ENCODE measurements around the gene ABCA3. TPM values are rescaled to one million over a fixed set of nuclear protein-coding genes. Genes with fewer than 3 reads are reported as not detected.

The ABCA3 gene
- total RNA-seq, 2 experiments from 2014 or later = 2.9 to 3.6 TPM

- Mint-ChIP-seq H3K9me3 (no peaks in the 10 kb centered on the region), H3K27me3 (peaks cover 8% of the 10 kb centered on the region), H3K4me3 (no peak overlapping the region), H3K36me3 (ENCODE audit: low read depth) (no peaks in the 10 kb centered on the region), H3K27ac (no peak overlapping the region), H3K4me1 (ENCODE audit: low read depth) (peaks cover 3% of the 10 kb centered on the region)
- DNase-seq (no peak), ATAC-seq (no peak)
- intact Hi-C loops (cut with micrococcal nuclease) = no loop called here
- TF ChIP-seq CTCF (IDR thresholded peaks at IDR 0.05) = no peak
- POLR2A ChIA-PET = no interaction called here
- CTCF ChIA-PET = no interaction called here
These were observed 7.3 kb downstream of the ABCA3 start for GRCh38 chr16:2333231-2333630.

GRCh38 chr16:2331931-2332267 lies 8.6 kb downstream of the ABCA3 start:
- Mint-ChIP-seq H3K4me3 (no peak overlapping the region), H3K27ac (no peak overlapping the region), H3K9me3 (no peaks in the 10 kb centered on the region), H3K4me1 (ENCODE audit: low read depth) (no peaks in the 10 kb centered on the region), H3K27me3 (peaks cover 8% of the 10 kb centered on the region), H3K36me3 (ENCODE audit: low read depth) (no peaks in the 10 kb centered on the region)
- ChIA-PET CTCF (interaction anchor here (1.0 kb wide), 1 partner anchor 9 kb away, joined by 5 read pairs; the partner anchor contains the start of gene ABCA3), POLR2A (no interaction called here)
- TF ChIP-seq CTCF (IDR thresholded peaks at IDR 0.05) = no peak
- ATAC-seq (no peak), DNase-seq (no peak)
- intact Hi-C loops (cut with micrococcal nuclease) = no loop called here

GRCh38 chr16:2331199-2331930 lies 9.2 kb downstream of the ABCA3 start:
- ChIA-PET CTCF (interaction anchor here (1.0 kb wide), 1 partner anchor 9 kb away, joined by 5 read pairs; the partner anchor contains the start of gene ABCA3), POLR2A (no interaction called here)
- H3K36me3 Mint-ChIP-seq (ENCODE audit: low read depth) = no peaks in the 10 kb centered on the region
- H3K9me3 Mint-ChIP-seq = no peaks in the 10 kb centered on the region
- no peaks in the 10 kb centered on the region for H3K4me1 Mint-ChIP-seq (ENCODE audit: low read depth)
- peaks cover 8% of the 10 kb centered on the region for H3K27me3 Mint-ChIP-seq
- ATAC-seq (no peak), DNase-seq (no peak)
- TF ChIP-seq CTCF (IDR thresholded peaks at IDR 0.05) = no peak
- intact Hi-C loops (cut with micrococcal nuclease) = no loop called here
- no peak overlapping the region for H3K27ac Mint-ChIP-seq
- no peak overlapping the region for H3K4me3 Mint-ChIP-seq

- peaks cover 8% of the 10 kb centered on the region for H3K27me3 Mint-ChIP-seq
- POLR2A ChIA-PET = interaction anchor here (0.7 kb wide), 1 partner anchor 1530 kb away, joined by 4 read pairs; no protein-coding TSS in a partner anchor
- H3K4me1 Mint-ChIP-seq (ENCODE audit: low read depth) = no peaks in the 10 kb centered on the region
- CTCF ChIA-PET = no interaction called here
- intact Hi-C loops (cut with micrococcal nuclease) = no loop called here
- no peak overlapping the region for H3K27ac Mint-ChIP-seq
- no peak overlapping the region for H3K4me3 Mint-ChIP-seq
- no peak for TF ChIP-seq CTCF (IDR thresholded peaks at IDR 0.05)
- no peaks in the 10 kb centered on the region for H3K9me3 Mint-ChIP-seq
- DNase-seq (no peak), ATAC-seq (no peak)
- H3K36me3 Mint-ChIP-seq (ENCODE audit: low read depth) = no peaks in the 10 kb centered on the region
These were observed 11.0 kb downstream of the ABCA3 start for GRCh38 chr16:2329532-2329931.

GRCh38 chr16:2328428-2328827 lies 12.1 kb downstream of the ABCA3 start:
- peaks cover 8% of the 10 kb centered on the region for H3K27me3 Mint-ChIP-seq
- DNase-seq (no peak), ATAC-seq (no peak)
- ChIA-PET CTCF (interaction anchor here (1.1 kb wide), 1 partner anchor 12 kb away, joined by 4 read pairs; the partner anchor contains the start of gene ABCA3), POLR2A (no interaction called here)
- H3K9me3 Mint-ChIP-seq = no peaks in the 10 kb centered on the region
- H3K4me3 Mint-ChIP-seq = no peak overlapping the region
- H3K27ac Mint-ChIP-seq = no peak overlapping the region
- TF ChIP-seq CTCF (IDR thresholded peaks at IDR 0.05) = no peak
- intact Hi-C loops (cut with micrococcal nuclease) = no loop called here
- H3K36me3 Mint-ChIP-seq (ENCODE audit: low read depth) = no peaks in the 10 kb centered on the region
- no peaks in the 10 kb centered on the region for H3K4me1 Mint-ChIP-seq (ENCODE audit: low read depth)
